Stomach (tissue), 4 donors: ENCODE data around the gene ARL3.

Experiments used
- CTCF ChIP-seq, 7 experiments: fragments of 450-650 bp in 4 of 7; fragments of 200-600 bp in 3 of 7; sonication (generic) in 3 of 7; IDR thresholded peaks; one replicate each; pipeline ENCODE4 v1.5.1; 2016 to 2019; ENCODE audit warnings: antibody characterized with exemption in 7 of 7, control low read depth in 2 of 7, mild to moderate bottlenecking in 1 of 7
- EP300 ChIP-seq: sonication (generic); formaldehyde crosslinking; IDR thresholded peaks from one replicate; pipeline ENCODE4 v1.6.1; 2017; ENCODE audit warnings: antibody characterized with exemption
- POLR2A ChIP-seq, 4 donors: fragments of 450-650 bp; IDR thresholded peaks; one replicate each; pipeline ENCODE4 v1.6.1; 2016; ENCODE audit warnings: antibody characterized with exemption in 4 of 4, control low read depth in 2 of 4, mild to moderate bottlenecking in 1 of 4, moderate library complexity in 1 of 4

- TF ChIP-seq CTCF (IDR thresholded peaks at IDR 0.05) (no peak), EP300 (no peak), POLR2A (IDR thresholded peaks at IDR 0.05) (no peak)
These were observed 17.1 kb upstream of the ARL3 start for GRCh38 chr10:102731222-102731800.
